DND-41 (cell line): ENCODE data around the gene MCCD1.
A peak's percentile ranks its signal among the peaks of the same experiment; 100 is the strongest.

Experiments used
- ATAC-seq: fragments of 200-7000 bp; cut with Tn5 transposase; 3 replicates; pipeline ENCODE4 v1.9.1; 2021; ENCODE audit warnings: low read depth; ENCODE audit not compliant: insufficient read depth
- DNase-seq: peaks from one replicate; pipeline ENCODE4 v3.0.0-alpha.2; 2020
- H2AFZ ChIP-seq: 2 replicates; pipeline ENCODE4 v1.6.0; 2012; ENCODE audit warnings: low read depth, low read length
- H3K27ac ChIP-seq: 2 replicates; pipeline ENCODE4 v1.5.1; 2012; ENCODE audit warnings: low read length, inconsistent platforms
- H3K27me3 ChIP-seq: fragments of 200-600 bp; sonication (generic); 2 replicates; pipeline ENCODE4 v1.6.0; 2012; ENCODE audit warnings: low read length, mild to moderate bottlenecking, inconsistent platforms; ENCODE audit not compliant: insufficient read depth, poor library complexity
- H3K36me3 ChIP-seq: 2 replicates; pipeline ENCODE4 v1.5.1; 2012; ENCODE audit warnings: low read length, inconsistent platforms; ENCODE audit not compliant: insufficient read depth
- H3K4me1 ChIP-seq: 2 replicates; pipeline ENCODE4 v1.5.1; 2012; ENCODE audit warnings: mild to moderate bottlenecking, low read length; ENCODE audit not compliant: insufficient read depth
- H3K4me2 ChIP-seq: 2 replicates; pipeline ENCODE4 v1.6.0; 2012; ENCODE audit warnings: mild to moderate bottlenecking, moderate library complexity, low read length, inconsistent platforms; ENCODE audit not compliant: insufficient read depth
- H3K4me3 ChIP-seq, 2 experiments: fragments of 200-600 bp in 1 of 2; shearing (Covaris generic) in 1 of 2; 2 replicates each; pipeline ENCODE4 v1.5.1; 2012 to 2016; ENCODE audit warnings: inconsistent platforms in 2 of 2, low read length in 2 of 2, mild to moderate bottlenecking in 2 of 2, low read depth in 1 of 2, moderate library complexity in 1 of 2
- H3K79me2 ChIP-seq: 2 replicates; pipeline ENCODE4 v1.6.0; 2012; ENCODE audit warnings: low read length, inconsistent platforms; ENCODE audit not compliant: insufficient read depth
- H3K9ac ChIP-seq: 2 replicates; pipeline ENCODE4 v1.6.0; 2012; ENCODE audit warnings: low read depth, mild to moderate bottlenecking, inconsistent platforms, low read length, moderate library complexity
- H3K9me3 ChIP-seq: 2 replicates; pipeline ENCODE4 v1.5.1; 2012; ENCODE audit warnings: low read length, moderate library complexity, mild to moderate bottlenecking, inconsistent platforms; ENCODE audit not compliant: insufficient read depth, severe bottlenecking
- H4K20me1 ChIP-seq: 2 replicates; pipeline ENCODE4 v1.6.0; 2012; ENCODE audit warnings: low read length; ENCODE audit not compliant: insufficient read depth
- CTCF ChIP-seq: IDR thresholded peaks from 2 replicates; pipeline ENCODE4 v1.5.1; 2012; ENCODE audit warnings: borderline replicate concordance, low read length, moderate library complexity, mild to moderate bottlenecking; ENCODE audit not compliant: poor library complexity, severe bottlenecking; ENCODE audit errors: extremely low read depth
- EZH2 ChIP-seq: IDR thresholded peaks from 3 replicates; pipeline ENCODE4 v1.6.1; 2012; ENCODE audit warnings: borderline replicate concordance, low read depth, mild to moderate bottlenecking, moderate library complexity, low read length, inconsistent platforms; ENCODE audit not compliant: severe bottlenecking

Gene MCCD1

GRCh38 chr6:31558631-31559500, 30.1 kb downstream of the MCCD1 start:
- no peak overlapping the region for H3K4me2 ChIP-seq
- TF ChIP-seq CTCF (no peak), EZH2 (no peak)
- no peak overlapping the region for H3K4me3 ChIP-seq
- no peak overlapping the region for H3K27ac ChIP-seq
- ATAC-seq (peak; percentile 64), DNase-seq (peak; percentile 64)
- H3K4me1 ChIP-seq = no peaks in the 10 kb centered on the region; the same call in 1 of the 2 replicates
- no peaks in the 10 kb centered on the region for H3K27me3 ChIP-seq
- no peak overlapping the region for H2AFZ ChIP-seq
- 0 out of 2 replicates have a peak, but pooled peaks cover 4% of the 10 kb centered on the region for H4K20me1 ChIP-seq
- no peak overlapping the region for H3K9ac ChIP-seq
- peaks cover 9% of the 10 kb centered on the region for H3K79me2 ChIP-seq
- H3K9me3 ChIP-seq = no peaks in the 10 kb centered on the region
- H3K36me3 ChIP-seq = peaks cover 54% of the 10 kb centered on the region

GRCh38 chr6:31559606-31559957, 30.8 kb downstream of the MCCD1 start:
- H3K27ac ChIP-seq = no peak overlapping the region
- peak; percentile 18; the same call in 2 of the 3 replicates for ATAC-seq

GRCh38 chr6:31559958-31560696, 31.4 kb downstream of the MCCD1 start:
- TF ChIP-seq EZH2 = no peak
- TF ChIP-seq CTCF = no peak
- H3K9ac ChIP-seq = no peak overlapping the region
- DNase-seq (peak; percentile 55), ATAC-seq (peak; percentile 57)
- peaks cover 3% of the 10 kb centered on the region for H3K79me2 ChIP-seq
- H3K4me2 ChIP-seq = no peak overlapping the region
- no peaks in the 10 kb centered on the region for H3K27me3 ChIP-seq
- H2AFZ ChIP-seq = no peak overlapping the region
- no peaks in the 10 kb centered on the region for H3K4me1 ChIP-seq
- 0 out of 2 replicates have a peak, but pooled peaks cover 4% of the 10 kb centered on the region for H4K20me1 ChIP-seq
- H3K27ac ChIP-seq = no peak overlapping the region
- H3K4me3 ChIP-seq = no peak overlapping the region
- H3K36me3 ChIP-seq = peaks cover 48% of the 10 kb centered on the region
- H3K9me3 ChIP-seq = no peaks in the 10 kb centered on the region

More at GRCh38 chr6:31559606-31559957, 30.8 kb downstream of the MCCD1 start:
- Histone ChIP-seq H3K4me2 (no peak overlapping the region), H4K20me1 (0 out of 2 replicates have a peak, but pooled peaks cover 4% of the 10 kb centered on the region), H3K9ac (no peak overlapping the region), H3K9me3 (no peaks in the 10 kb centered on the region), H2AFZ (no peak overlapping the region), H3K79me2 (peaks cover 5% of the 10 kb centered on the region), H3K4me3 (no peak overlapping the region), H3K36me3 (peaks cover 49% of the 10 kb centered on the region), H3K27me3 (no peaks in the 10 kb centered on the region), H3K4me1 (no peaks in the 10 kb centered on the region; the same call in 1 of the 2 replicates)
- no peak for TF ChIP-seq EZH2
- no peak for TF ChIP-seq CTCF
- DNase-seq = no peak
